Activated naive CD8-positive, alpha-beta T cell treated with anti-CD3 and anti-CD28 coated beads, Interleukin-2, amount 50 U/mL, for 24 hours (primary cell): ENCODE measurements around the gene C2CD4D.
"Not testable (repeated sequence)": the region's sequence is repeated elsewhere in the genome, so short reads cannot be mapped to it uniquely, and the experiment has no call there.

Experiments
- ATAC-seq: fragments of 150-1000 bp; cut with Tn5 transposase; one replicate; pipeline ENCODE4 v1.10.0; 2021
- DNase-seq: peaks from one replicate; pipeline ENCODE4 v3.0.0; 2021
- H3K27ac Mint-ChIP-seq: one replicate; pipeline ENCODE4 v1.8.0; 2021; ENCODE audit warnings: mild to moderate bottlenecking, mixed read lengths
- H3K27me3 Mint-ChIP-seq: one replicate; pipeline ENCODE4 v1.8.0; 2021; ENCODE audit warnings: mixed read lengths
- H3K36me3 Mint-ChIP-seq: one replicate; pipeline ENCODE4 v1.8.0; 2021; ENCODE audit warnings: low read depth, mixed read lengths
- H3K4me1 Mint-ChIP-seq: one replicate; pipeline ENCODE4 v1.8.0; 2021; ENCODE audit warnings: mixed read lengths
- H3K4me3 Mint-ChIP-seq: one replicate; pipeline ENCODE4 v1.8.0; 2021; ENCODE audit warnings: mild to moderate bottlenecking, moderate library complexity, mixed read lengths
- H3K9me3 Mint-ChIP-seq: one replicate; pipeline ENCODE4 v1.8.0; 2021; ENCODE audit warnings: mixed read lengths

Gene C2CD4D

DNA sequence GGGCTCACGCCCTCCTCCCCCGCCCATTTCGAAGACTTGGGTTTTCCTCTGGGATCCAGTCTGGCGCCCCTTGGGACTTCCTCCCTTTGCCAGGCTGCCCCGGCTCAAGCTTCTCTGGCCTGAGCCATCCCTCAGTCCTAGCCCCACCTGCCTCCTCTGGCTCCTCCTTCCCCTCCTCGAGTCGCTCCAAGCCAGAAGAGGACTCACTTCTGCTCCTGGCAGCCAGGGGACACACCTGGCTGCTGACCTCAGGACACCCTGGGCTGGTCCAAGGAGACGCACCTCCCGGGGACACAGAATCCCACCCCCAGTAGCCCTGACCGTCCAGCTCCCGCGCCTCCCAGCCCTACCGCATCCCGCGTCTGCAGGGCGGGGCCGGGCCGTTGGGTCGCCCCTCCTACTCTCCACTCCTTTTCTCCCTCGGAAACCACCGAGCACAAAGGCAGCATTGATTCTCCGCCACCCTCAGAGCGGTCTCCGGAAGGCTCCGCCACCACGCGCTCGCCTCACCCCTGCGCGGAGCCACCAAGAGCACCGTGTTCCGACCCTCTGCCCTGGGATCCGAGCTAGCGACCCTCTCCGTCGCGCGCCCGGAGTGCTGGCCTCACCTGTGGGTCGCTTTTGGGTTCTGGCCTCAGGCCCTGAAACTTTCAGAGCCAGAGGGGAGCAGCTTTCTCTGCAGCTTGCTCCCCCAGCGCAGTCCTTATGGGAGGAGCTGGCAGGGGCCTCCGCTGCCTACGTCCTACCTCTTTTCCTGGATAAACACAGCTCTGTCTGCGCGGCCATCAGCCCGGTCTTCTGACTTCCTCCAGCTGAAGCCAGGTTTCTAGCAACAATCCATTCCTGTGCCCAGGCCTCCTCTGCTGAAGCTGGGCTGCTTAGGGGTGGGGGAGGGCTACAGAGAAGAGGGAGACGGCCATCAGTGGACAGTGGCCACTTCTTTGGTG is at the start of gene C2CD4D:
Gene C2CD4D (minus strand): TSS at position 364 of the 947 bp plus-strand sequence. CDS start 831 bp downstream, outside the sequence.
- no peaks in the 10 kb centered on the region for H3K9me3 Mint-ChIP-seq
- H3K4me1 Mint-ChIP-seq, result peaks cover 53% of the 10 kb centered on the region
- H3K36me3 Mint-ChIP-seq, result peaks cover 23% of the 10 kb centered on the region
- peak; percentile 62 for ATAC-seq
- peaks cover 1% of the 10 kb centered on the region for H3K27me3 Mint-ChIP-seq
- DNase-seq, result peak; percentile 70
- peak within 1 kb of the TSS; percentile 84 for H3K4me3 Mint-ChIP-seq
- H3K27ac Mint-ChIP-seq, result peak within 1 kb of the TSS; percentile 80

DNA sequence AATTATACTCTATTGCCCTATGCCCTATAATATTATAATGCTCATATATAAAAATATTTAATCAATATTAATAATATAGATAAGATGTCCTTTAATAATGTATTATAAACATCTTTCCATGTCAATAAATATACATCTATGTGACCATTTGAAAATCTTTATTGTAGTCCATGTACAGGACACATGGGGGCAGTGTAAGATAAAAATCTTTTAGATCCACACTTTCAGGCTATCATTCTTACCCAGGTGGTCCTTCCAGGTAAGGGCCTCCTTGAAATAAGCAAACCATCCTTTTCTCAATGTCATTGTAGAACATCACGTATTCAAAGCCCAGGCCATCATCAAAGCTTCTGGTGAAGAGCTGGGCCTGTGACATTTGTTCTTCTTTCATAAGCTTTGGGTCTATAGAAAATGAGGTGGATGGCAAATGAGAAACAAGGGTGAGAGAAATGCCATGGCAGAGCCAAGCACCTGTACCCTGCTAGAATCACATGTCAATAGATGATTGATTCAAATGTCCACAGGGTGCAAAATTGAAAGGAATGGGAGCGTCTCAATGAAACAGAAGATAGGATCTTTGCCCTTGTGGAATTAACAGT is 49.5 kb upstream of the C2CD4D start:
- Mint-ChIP-seq H3K27me3 (no peaks in the 10 kb centered on the region), H3K27ac (peak overlapping the region; percentile 60), H3K36me3 (peaks cover 61% of the 10 kb centered on the region), H3K9me3 (no peaks in the 10 kb centered on the region), H3K4me1 (peaks cover 24% of the 10 kb centered on the region), H3K4me3 (no peak overlapping the region)
- no peak for DNase-seq
- no peak for ATAC-seq

DNA sequence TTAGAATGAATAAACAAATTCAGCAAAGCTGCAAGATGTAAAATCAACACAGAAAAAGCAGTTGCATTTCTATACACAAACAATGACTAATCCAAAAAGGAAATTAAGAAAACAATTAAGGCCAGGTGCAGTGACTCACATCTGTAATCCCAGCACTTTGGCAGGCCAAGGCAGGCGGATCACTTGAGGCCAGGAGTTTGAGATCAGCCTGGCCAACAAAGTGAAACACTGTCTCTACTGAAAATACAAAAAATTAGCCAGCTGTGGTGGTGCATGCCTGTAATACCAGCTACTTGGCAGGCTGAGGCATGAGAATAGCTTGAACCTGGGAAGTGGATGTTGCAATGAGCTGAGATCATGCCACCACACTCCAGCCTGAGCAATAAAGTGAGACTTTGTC is 47.4 kb upstream of the C2CD4D start:
- Mint-ChIP-seq H3K36me3 (peaks cover 50% of the 10 kb centered on the region), H3K4me3 (no peak overlapping the region), H3K9me3 (no peaks in the 10 kb centered on the region), H3K4me1 (peaks cover 13% of the 10 kb centered on the region), H3K27me3 (no peaks in the 10 kb centered on the region), H3K27ac (no peak overlapping the region)
- no peak for DNase-seq
- no peak for ATAC-seq

GRCh38 chr1:151885479-151885878 is 45.9 kb upstream of the C2CD4D start:
- DNase-seq (no peak), ATAC-seq (no peak)
- Mint-ChIP-seq H3K27ac (no peak overlapping the region), H3K36me3 (peaks cover 37% of the 10 kb centered on the region), H3K4me1 (no peaks in the 10 kb centered on the region), H3K9me3 (no peaks in the 10 kb centered on the region), H3K4me3 (no peak overlapping the region), H3K27me3 (no peaks in the 10 kb centered on the region)

GRCh38 chr1:151884879-151885278 is 45.3 kb upstream of the C2CD4D start:
- not testable (repeated sequence) for H3K27ac Mint-ChIP-seq, H3K4me1 Mint-ChIP-seq, DNase-seq, H3K4me3 Mint-ChIP-seq, H3K9me3 Mint-ChIP-seq, H3K27me3 Mint-ChIP-seq, ATAC-seq
- H3K36me3 Mint-ChIP-seq, result peaks cover 37% of the 10 kb centered on the region

- H3K36me3 Mint-ChIP-seq, result peaks cover 36% of the 10 kb centered on the region
- not testable (repeated sequence) for DNase-seq, H3K9me3 Mint-ChIP-seq, H3K4me1 Mint-ChIP-seq, ATAC-seq, H3K27me3 Mint-ChIP-seq, H3K4me3 Mint-ChIP-seq, H3K27ac Mint-ChIP-seq
These were observed 44.8 kb upstream of the C2CD4D start for GRCh38 chr1:151884445-151884844.

DNA sequence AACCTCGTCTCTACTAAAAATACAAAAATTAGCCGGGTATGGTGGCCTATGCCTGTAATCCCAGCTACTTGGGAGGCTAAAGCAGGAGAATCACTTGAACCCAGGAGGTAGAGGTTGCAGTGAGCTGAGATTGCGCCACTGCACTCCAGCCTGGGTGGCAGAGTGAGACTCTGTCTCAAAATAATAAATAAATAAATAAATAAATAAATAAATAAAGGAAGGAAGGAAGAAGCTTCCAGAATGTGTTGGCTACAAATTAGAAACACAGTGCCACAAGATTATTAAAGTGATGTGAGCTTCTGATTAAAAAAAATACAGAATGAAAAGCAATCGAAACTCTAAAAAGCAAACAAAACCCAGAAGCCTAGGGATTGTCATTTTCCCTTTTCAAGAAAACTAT is 44.3 kb upstream of the C2CD4D start:
- not testable (repeated sequence) for H3K9me3 Mint-ChIP-seq, ATAC-seq, H3K4me1 Mint-ChIP-seq, H3K27ac Mint-ChIP-seq, DNase-seq, H3K27me3 Mint-ChIP-seq, H3K4me3 Mint-ChIP-seq
- H3K36me3 Mint-ChIP-seq, result peaks cover 31% of the 10 kb centered on the region

DNA sequence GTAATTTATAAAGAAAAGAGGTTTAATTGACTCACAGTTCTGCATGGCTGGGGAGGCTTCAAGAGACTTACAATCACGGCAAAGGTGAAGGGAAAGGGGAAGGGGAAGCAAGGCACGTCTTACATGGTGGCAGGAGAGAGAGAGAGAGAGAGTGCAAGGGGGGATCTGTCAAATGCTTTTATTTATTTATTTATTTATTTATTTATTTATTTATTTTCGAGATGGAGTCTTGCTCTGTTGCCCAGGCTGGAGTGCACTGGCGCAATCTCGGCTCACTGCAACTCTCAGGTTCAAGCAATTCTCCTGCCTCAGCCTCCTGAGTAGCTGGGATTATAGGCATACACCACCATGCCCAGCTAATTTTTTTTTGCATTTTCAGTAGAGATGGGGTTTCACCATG is 43.3 kb upstream of the C2CD4D start:
- not testable (repeated sequence) for H3K4me1 Mint-ChIP-seq, ATAC-seq, H3K9me3 Mint-ChIP-seq, H3K27me3 Mint-ChIP-seq, DNase-seq, H3K4me3 Mint-ChIP-seq
- H3K36me3 Mint-ChIP-seq, result peaks cover 26% of the 10 kb centered on the region
- H3K27ac Mint-ChIP-seq, result peak overlapping the region; percentile 26

DNA sequence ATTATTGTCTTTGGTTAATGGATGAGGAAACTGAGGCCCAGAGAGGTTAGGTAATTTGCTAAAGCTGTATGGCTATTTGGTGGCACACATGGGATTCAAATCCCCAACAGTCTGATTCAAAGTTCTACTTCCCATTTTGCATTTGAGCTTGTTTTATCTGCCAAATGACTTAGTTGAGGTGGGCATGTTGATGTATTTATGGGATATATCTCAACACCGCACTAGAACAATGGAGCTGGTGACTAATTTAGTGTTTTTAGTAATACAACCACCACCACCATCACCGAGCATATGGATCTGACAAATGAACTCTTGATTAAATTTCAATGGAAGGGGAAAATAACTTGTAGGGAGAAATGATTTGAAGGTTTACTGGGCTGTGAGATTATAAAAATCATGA is 42.8 kb upstream of the C2CD4D start:
- no peak for DNase-seq
- H3K4me3 Mint-ChIP-seq, result no peak overlapping the region
- no peak for ATAC-seq
- no peaks in the 10 kb centered on the region for H3K4me1 Mint-ChIP-seq
- H3K27me3 Mint-ChIP-seq, result no peaks in the 10 kb centered on the region
- H3K27ac Mint-ChIP-seq, result peak overlapping the region; percentile 26
- H3K9me3 Mint-ChIP-seq, result no peaks in the 10 kb centered on the region
- peaks cover 23% of the 10 kb centered on the region for H3K36me3 Mint-ChIP-seq

DNA sequence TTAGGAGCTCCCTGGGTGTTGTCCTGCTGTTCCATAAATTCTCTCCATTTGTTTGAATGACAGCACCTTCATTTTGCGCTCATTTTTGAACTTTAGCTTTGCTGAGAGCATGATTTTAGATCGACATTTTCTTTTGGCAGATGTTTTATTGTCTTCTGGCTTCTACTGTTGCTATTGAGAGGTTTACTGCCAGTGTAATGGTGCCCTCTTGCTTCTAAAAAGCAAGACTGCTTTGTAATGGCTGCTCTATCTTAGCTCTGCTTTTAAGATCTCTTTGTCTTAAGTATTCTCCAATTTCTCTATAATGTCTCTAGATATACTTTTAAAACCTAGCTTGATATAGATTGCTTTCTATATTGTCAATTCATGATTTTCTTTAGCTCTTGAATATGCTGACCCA is 41.9 kb upstream of the C2CD4D start:
- ATAC-seq, result no peak
- DNase-seq, result no peak
- H3K9me3 Mint-ChIP-seq, result no peaks in the 10 kb centered on the region
- no peak overlapping the region for H3K4me3 Mint-ChIP-seq
- H3K27ac Mint-ChIP-seq, result no peak overlapping the region
- H3K27me3 Mint-ChIP-seq, result no peaks in the 10 kb centered on the region
- peaks cover 19% of the 10 kb centered on the region for H3K36me3 Mint-ChIP-seq
- no peaks in the 10 kb centered on the region for H3K4me1 Mint-ChIP-seq

DNA sequence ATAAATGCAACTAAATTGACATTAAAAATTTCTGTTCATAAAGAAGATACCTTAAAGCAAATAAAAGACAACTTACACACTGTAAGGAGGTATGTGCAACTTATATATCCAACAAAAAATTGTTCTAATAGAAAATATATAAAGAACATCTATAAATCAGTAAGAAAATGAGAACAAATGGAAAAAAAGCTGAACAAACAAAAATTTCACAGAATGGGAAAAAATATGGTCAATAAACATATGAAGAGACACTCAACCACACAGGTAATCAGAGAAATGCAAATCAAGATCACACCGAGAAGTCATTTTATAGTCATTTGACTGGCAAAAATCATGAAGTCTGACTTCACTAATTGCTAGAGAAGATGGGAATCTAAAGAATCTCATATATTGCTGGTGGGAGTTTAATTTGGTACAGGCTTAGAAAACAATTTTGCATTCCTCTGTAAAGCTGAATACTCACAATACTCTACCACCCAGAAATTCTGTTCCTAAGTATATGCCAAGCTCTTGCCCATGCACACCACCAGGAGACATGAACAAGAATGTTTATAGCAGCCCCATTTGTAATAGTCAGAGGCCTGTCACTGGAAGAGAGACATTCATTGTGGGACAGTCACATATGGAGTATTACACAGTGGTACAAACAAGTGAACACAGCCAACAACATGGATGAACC is 35.9 kb upstream of the C2CD4D start:
- Mint-ChIP-seq H3K36me3 (peaks cover 21% of the 10 kb centered on the region), H3K9me3 (no peaks in the 10 kb centered on the region), H3K27ac (no peak overlapping the region)

GRCh38 chr1:151872776-151873175 is 33.2 kb upstream of the C2CD4D start:
- Mint-ChIP-seq H3K4me1 (peaks cover 20% of the 10 kb centered on the region), H3K36me3 (peaks cover 20% of the 10 kb centered on the region)
- DNase-seq, H3K4me3 Mint-ChIP-seq, H3K27ac Mint-ChIP-seq, H3K9me3 Mint-ChIP-seq, ATAC-seq, H3K27me3 Mint-ChIP-seq: not testable (repeated sequence)

More for the DNA sequence above, 35.9 kb upstream of the C2CD4D start:
- DNase-seq, result no peak
- Mint-ChIP-seq H3K4me3 (no peak overlapping the region), H3K27me3 (no peaks in the 10 kb centered on the region), H3K4me1 (peaks cover 13% of the 10 kb centered on the region)
- no peak for ATAC-seq

GRCh38 chr1:151871284-151872030 is 31.8 kb upstream of the C2CD4D start:
- Mint-ChIP-seq H3K4me1 (peaks cover 24% of the 10 kb centered on the region), H3K36me3 (peaks cover 17% of the 10 kb centered on the region), H3K27ac (no peak overlapping the region), H3K9me3 (no peaks in the 10 kb centered on the region), H3K27me3 (no peaks in the 10 kb centered on the region), H3K4me3 (no peak overlapping the region)
- ATAC-seq (no peak), DNase-seq (no peak)

- peaks cover 10% of the 10 kb centered on the region for H3K4me1 Mint-ChIP-seq
- no peak overlapping the region for H3K4me3 Mint-ChIP-seq
- H3K9me3 Mint-ChIP-seq, result no peaks in the 10 kb centered on the region
- DNase-seq (no peak), ATAC-seq (no peak)
- H3K27me3 Mint-ChIP-seq, result no peaks in the 10 kb centered on the region
- peaks cover 4% of the 10 kb centered on the region for H3K36me3 Mint-ChIP-seq
- no peak overlapping the region for H3K27ac Mint-ChIP-seq
These were observed 28.9 kb upstream of the C2CD4D start for GRCh38 chr1:151868486-151868885.
